Bronchial epithelial cell (primary cell): ENCODE data around the gene HCN3. TPM values are rescaled to one million over a fixed set of nuclear protein-coding genes. Genes with fewer than 3 reads are reported as not detected.
"Not testable (repeated sequence)": the region's sequence is repeated elsewhere in the genome, so short reads cannot be mapped to it uniquely, and the experiment has no call there.

Experiments
- DNase-seq: peaks from one replicate; pipeline ENCODE4 v3.0.0-alpha.2; 2010; ENCODE audit warnings: low read depth
- FAIRE-seq: peaks from 2 replicates; lab custom pipeline; 2011; peaks lifted over from hg19 to GRCh38; lab: Jason Lieb, UNC
- H3K27me3 ChIP-seq: 2 replicates; pipeline ENCODE4 v1.5.1; 2011; ENCODE audit warnings: low read length; ENCODE audit not compliant: control insufficient read depth, insufficient read depth
- H3K36me3 ChIP-seq: 2 replicates; pipeline ENCODE4 v1.5.1; 2011; ENCODE audit warnings: low read length; ENCODE audit not compliant: control insufficient read depth, insufficient read depth
- H3K4me3 ChIP-seq: 2 replicates; pipeline ENCODE4 v1.5.1; 2011; ENCODE audit warnings: mild to moderate bottlenecking, low read depth, low read length, control low read depth
- total RNA-seq: library from RNA; depleted of rRNA; stranded (reverse); fragments of >200 nt; gene quantifications from 2 replicates; pipeline ENCODE4 v1.2.1, GENCODE V29; 2014
- TF ChIP-seq, protein P1 (sequence below): IDR thresholded peaks from 2 replicates; pipeline ENCODE4 v1.5.1; 2011; ENCODE audit warnings: mild to moderate bottlenecking, moderate library complexity, low read length, control low read depth, inconsistent platforms; ENCODE audit not compliant: insufficient read depth, severe bottlenecking

Gene HCN3
- total RNA-seq, 1 donor from 2014 or later: 1.1 TPM

DNA sequence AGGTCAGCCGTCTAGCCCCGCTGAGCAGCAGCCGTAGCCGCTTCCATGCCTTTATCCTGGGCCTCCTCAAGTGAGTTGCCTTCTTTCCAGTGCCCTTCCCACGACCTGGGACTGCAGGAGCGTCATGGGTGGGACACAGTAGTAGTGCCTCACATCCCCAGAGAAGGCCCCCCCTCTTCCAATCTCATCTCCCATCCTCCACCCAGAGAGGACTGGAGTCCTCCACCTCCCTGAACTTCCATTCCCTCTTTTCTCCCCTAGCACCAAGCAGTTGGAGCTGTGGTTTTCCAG, 48.3 kb downstream of the HCN3 start:
- H3K4me3 ChIP-seq: peak overlapping the region; percentile 91
- FAIRE-seq (no peak), DNase-seq (no peak)
- TF ChIP-seq, protein P1, sequence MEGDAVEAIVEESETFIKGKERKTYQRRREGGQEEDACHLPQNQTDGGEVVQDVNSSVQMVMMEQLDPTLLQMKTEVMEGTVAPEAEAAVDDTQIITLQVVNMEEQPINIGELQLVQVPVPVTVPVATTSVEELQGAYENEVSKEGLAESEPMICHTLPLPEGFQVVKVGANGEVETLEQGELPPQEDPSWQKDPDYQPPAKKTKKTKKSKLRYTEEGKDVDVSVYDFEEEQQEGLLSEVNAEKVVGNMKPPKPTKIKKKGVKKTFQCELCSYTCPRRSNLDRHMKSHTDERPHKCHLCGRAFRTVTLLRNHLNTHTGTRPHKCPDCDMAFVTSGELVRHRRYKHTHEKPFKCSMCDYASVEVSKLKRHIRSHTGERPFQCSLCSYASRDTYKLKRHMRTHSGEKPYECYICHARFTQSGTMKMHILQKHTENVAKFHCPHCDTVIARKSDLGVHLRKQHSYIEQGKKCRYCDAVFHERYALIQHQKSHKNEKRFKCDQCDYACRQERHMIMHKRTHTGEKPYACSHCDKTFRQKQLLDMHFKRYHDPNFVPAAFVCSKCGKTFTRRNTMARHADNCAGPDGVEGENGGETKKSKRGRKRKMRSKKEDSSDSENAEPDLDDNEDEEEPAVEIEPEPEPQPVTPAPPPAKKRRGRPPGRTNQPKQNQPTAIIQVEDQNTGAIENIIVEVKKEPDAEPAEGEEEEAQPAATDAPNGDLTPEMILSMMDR: no peak
- H3K27me3 ChIP-seq: no peaks in the 10 kb centered on the region
- peaks cover 8% of the 10 kb centered on the region for H3K36me3 ChIP-seq

DNA sequence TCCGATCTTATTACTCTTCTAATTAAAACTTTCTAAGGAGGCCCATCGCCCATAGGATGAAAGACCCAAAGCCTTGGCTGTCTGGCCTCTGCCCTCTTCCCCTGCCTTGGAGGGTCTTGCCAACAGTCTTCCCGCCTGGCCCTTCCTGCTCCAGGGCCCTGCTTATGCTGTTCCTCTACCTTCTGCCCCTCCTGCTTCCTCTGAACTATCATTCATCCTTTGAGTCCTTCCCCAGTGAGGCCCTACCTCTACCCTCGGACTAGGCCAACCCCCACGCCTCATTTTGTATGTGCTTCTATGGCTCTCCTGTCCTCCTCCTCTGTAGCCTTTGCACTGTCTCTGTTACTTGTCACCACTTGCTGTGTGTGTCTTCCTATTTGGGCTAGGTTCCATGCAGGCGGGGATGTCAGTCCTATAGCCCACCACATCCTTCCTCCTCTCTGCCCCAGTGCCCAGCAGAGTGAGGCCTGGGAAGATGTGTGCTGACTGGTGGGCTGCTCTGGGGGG, 48.8 kb downstream of the HCN3 start:
- TF ChIP-seq, protein P1: no peak
- Histone ChIP-seq H3K36me3 (peaks cover 8% of the 10 kb centered on the region), H3K27me3 (no peaks in the 10 kb centered on the region), H3K4me3 (no peak overlapping the region)
- DNase-seq (no peak), FAIRE-seq (no peak)

- TF ChIP-seq, protein P1: no peak
- no peaks in the 10 kb centered on the region for H3K27me3 ChIP-seq
- DNase-seq (no peak), FAIRE-seq (no peak)
- no peak overlapping the region for H3K4me3 ChIP-seq
- peaks cover 10% of the 10 kb centered on the region for H3K36me3 ChIP-seq
Observed at GRCh38 chr1:155326631-155327037, 49.4 kb downstream of the HCN3 start.

GRCh38 chr1:155327981-155328380, 50.7 kb downstream of the HCN3 start:
- H3K4me3 ChIP-seq: no peak overlapping the region
- TF ChIP-seq, protein P1: no peak
- peaks cover 10% of the 10 kb centered on the region for H3K36me3 ChIP-seq
- FAIRE-seq (no peak), DNase-seq (no peak)
- no peaks in the 10 kb centered on the region for H3K27me3 ChIP-seq

GRCh38 chr1:155328856-155329255, 51.6 kb downstream of the HCN3 start:
- not testable (repeated sequence) for DNase-seq, H3K36me3 ChIP-seq, FAIRE-seq, H3K4me3 ChIP-seq, H3K27me3 ChIP-seq

DNA sequence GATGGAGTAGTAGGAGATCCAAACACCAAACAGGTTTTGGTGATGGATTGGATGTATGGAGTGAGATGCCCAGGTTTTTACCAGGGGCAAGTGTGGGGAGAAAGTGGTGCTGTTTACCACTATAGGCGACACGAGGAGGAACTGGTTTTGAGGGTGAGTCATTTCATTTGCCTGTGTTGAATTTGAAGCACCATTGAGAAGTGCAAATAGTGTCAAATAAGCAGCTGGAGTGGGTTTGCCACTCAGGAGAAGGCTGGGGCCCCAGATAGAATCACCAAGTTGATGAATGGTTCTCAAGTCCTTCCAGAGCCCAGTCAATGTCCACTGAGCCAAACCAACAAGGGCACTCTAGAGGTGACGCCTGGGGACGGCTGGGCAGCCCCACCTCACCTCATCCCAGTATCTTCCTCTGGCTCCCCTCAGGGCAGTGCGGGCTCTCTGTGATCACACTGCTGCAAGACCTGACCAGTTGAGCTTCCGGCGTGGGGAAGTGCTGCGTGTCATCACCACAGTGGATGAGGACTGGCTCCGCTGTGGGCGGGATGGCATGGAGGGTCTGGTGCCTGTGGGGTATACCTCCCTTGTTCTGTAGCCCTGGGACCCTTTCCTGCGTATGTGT, 52.8 kb downstream of the HCN3 start:
- peak; percentile 37 for DNase-seq
- no peak overlapping the region for H3K4me3 ChIP-seq
- peaks cover 10% of the 10 kb centered on the region for H3K36me3 ChIP-seq
- no peak for FAIRE-seq
- H3K27me3 ChIP-seq: no peaks in the 10 kb centered on the region
- TF ChIP-seq, protein P1: no peak
